Neural cell (in vitro differentiated cells): ENCODE data around the gene ADGRF5. TPM values are rescaled to one million over a fixed set of nuclear protein-coding genes. Genes with fewer than 3 reads are reported as not detected.

ENCODE experiments used
- H2AFZ ChIP-seq: fragments of 200-600, 300-800 bp; sonication (generic), shearing (Covaris generic); 2 replicates; pipeline ENCODE4 v1.6.0; 2014; ENCODE audit warnings: low read depth, mild to moderate bottlenecking, antibody characterized with exemption, low read length, moderate library complexity
- H3F3A ChIP-seq: fragments of 200-600 bp; shearing (Covaris generic); 2 replicates; pipeline ENCODE4 v1.6.1; 2016; ENCODE audit warnings: mild to moderate bottlenecking, moderate library complexity, mixed read lengths, antibody characterized with exemption, low read length; ENCODE audit not compliant: insufficient read depth, poor library complexity, severe bottlenecking
- H3K27ac ChIP-seq: fragments of 200-600, 300-800 bp; sonication (generic), shearing (Covaris generic); 2 replicates; pipeline ENCODE4 v1.5.1; 2014; ENCODE audit warnings: mild to moderate bottlenecking, low read length, moderate library complexity
- H3K27me3 ChIP-seq: fragments of 300-800, 200-600 bp; sonication (generic), shearing (Covaris generic); 2 replicates; pipeline ENCODE4 v1.6.0; 2014; ENCODE audit warnings: mild to moderate bottlenecking, low read depth, low read length, moderate library complexity; ENCODE audit not compliant: insufficient read depth
- H3K36me3 ChIP-seq: fragments of 300-800, 200-600 bp; sonication (generic), shearing (Covaris generic); 2 replicates; pipeline ENCODE4 v1.5.1; 2014; ENCODE audit warnings: mild to moderate bottlenecking, antibody characterized with exemption, low read length, moderate library complexity; ENCODE audit not compliant: insufficient read depth
- H3K4me2 ChIP-seq: fragments of 300-800, 200-600 bp; sonication (generic), shearing (Covaris generic); 2 replicates; pipeline ENCODE4 v1.6.0; 2014; ENCODE audit warnings: mild to moderate bottlenecking, low read length
- H3K4me3 ChIP-seq: fragments of 300-800, 200-600 bp; sonication (generic), shearing (Covaris generic); 2 replicates; pipeline ENCODE4 v1.5.1; 2014; ENCODE audit warnings: mild to moderate bottlenecking, low read length, moderate library complexity
- H3K79me2 ChIP-seq: fragments of 200-600 bp; shearing (Covaris generic); replicated peaks from 2 replicates; pipeline ENCODE4 v1.6.0; 2014; ENCODE audit warnings: mild to moderate bottlenecking, low read length, moderate library complexity; ENCODE audit not compliant: insufficient read depth
- H3K9ac ChIP-seq: fragments of 300-800, 200-600 bp; sonication (generic), shearing (Covaris generic); 2 replicates; pipeline ENCODE4 v1.6.1; 2016; ENCODE audit warnings: mild to moderate bottlenecking, low read length, mixed read lengths
- H3K9me2 ChIP-seq: fragments of 200-600 bp; shearing (Covaris generic); 2 replicates; pipeline ENCODE4 v1.6.1; 2016; ENCODE audit warnings: mild to moderate bottlenecking, low read length, mixed read lengths; ENCODE audit not compliant: insufficient read depth
- H3K9me3 ChIP-seq: fragments of 200-600, 300-800 bp; sonication (generic), shearing (Covaris generic); 2 replicates; pipeline ENCODE4 v1.6.1; 2016; ENCODE audit warnings: mild to moderate bottlenecking, mixed run types, low read length, moderate library complexity, mixed read lengths
- H4K20me1 ChIP-seq: fragments of 200-600 bp; shearing (Covaris generic); 2 replicates; pipeline ENCODE4 v1.6.1; 2016; ENCODE audit warnings: mild to moderate bottlenecking, mixed run types; ENCODE audit not compliant: insufficient read depth
- CTCF ChIP-seq: fragments of 450-650 bp; IDR thresholded peaks from 2 replicates; pipeline ENCODE4 v1.5.1; 2014; ENCODE audit warnings: antibody characterized with exemption, mild to moderate bottlenecking, moderate library complexity; ENCODE audit not compliant: poor library complexity, severe bottlenecking
- EP300 ChIP-seq: fragments of 450-650 bp; conservative IDR thresholded peaks from 2 replicates; pipeline ENCODE4 v1.6.1; 2014; ENCODE audit warnings: antibody characterized with exemption, mild to moderate bottlenecking, moderate library complexity; ENCODE audit not compliant: poor library complexity, severe bottlenecking
- EZH2 ChIP-seq: fragments of 200-600, 300-800 bp; shearing (Covaris generic), sonication (generic); IDR thresholded peaks from 2 replicates; pipeline ENCODE4 v1.6.1; 2014; ENCODE audit warnings: antibody characterized with exemption, low read length, borderline replicate concordance, mild to moderate bottlenecking; ENCODE audit not compliant: insufficient read depth, poor library complexity, severe bottlenecking
- MXI1 ChIP-seq: fragments of 450-650 bp; conservative IDR thresholded peaks from 2 replicates; pipeline ENCODE4 v1.6.1; 2014; ENCODE audit warnings: antibody characterized with exemption, mild to moderate bottlenecking; ENCODE audit not compliant: poor library complexity, severe bottlenecking
- POLR2AphosphoS5 ChIP-seq: IDR thresholded peaks from 2 replicates; pipeline ENCODE4 v1.6.1; 2012
- RAD21 ChIP-seq: fragments of 450-650 bp; conservative IDR thresholded peaks from 2 replicates; pipeline ENCODE4 v1.6.1; 2014; ENCODE audit warnings: antibody characterized with exemption, mild to moderate bottlenecking, moderate library complexity
- REST ChIP-seq: IDR thresholded peaks from 2 replicates; pipeline ENCODE4 v1.6.1; 2012; ENCODE audit warnings: borderline replicate concordance
- SMC3 ChIP-seq: fragments of 450-650 bp; conservative IDR thresholded peaks from 2 replicates; pipeline ENCODE4 v1.6.1; 2014; ENCODE audit warnings: antibody characterized with exemption, mild to moderate bottlenecking, moderate library complexity; ENCODE audit not compliant: poor library complexity
- TAF1 ChIP-seq: IDR thresholded peaks from 2 replicates; pipeline ENCODE4 v1.6.1; 2012; ENCODE audit warnings: low read depth
- polyA plus RNA-seq: library from polyadenylated mRNA; depleted of rRNA; stranded (reverse); fragments of >200 nt; gene quantifications from 2 replicates; pipeline ENCODE4 v1.2.3, GENCODE V29; 2014

ADGRF5 gene
- polyA plus RNA-seq, 1 donor from 2014 or later, result not detected

- Histone ChIP-seq H3K79me2 (no peaks in the 10 kb centered on the region), H3K9me2 (no peaks in the 10 kb centered on the region), H3K4me3 (no peak overlapping the region), H3F3A (no peaks in the 10 kb centered on the region), H3K36me3 (no peaks in the 10 kb centered on the region), H3K27ac (no peak overlapping the region), H3K9me3 (no peaks in the 10 kb centered on the region), H3K27me3 (no peaks in the 10 kb centered on the region), H4K20me1 (no peaks in the 10 kb centered on the region), H3K4me2 (no peak overlapping the region), H3K9ac (no peak overlapping the region), H2AFZ (no peak overlapping the region)
- TF ChIP-seq EZH2 (no peak), POLR2AphosphoS5 (no peak), RAD21 (no peak)
Observed at GRCh38 chr6:46894433-46894832, 27.3 kb downstream of the ADGRF5 start.

DNA sequence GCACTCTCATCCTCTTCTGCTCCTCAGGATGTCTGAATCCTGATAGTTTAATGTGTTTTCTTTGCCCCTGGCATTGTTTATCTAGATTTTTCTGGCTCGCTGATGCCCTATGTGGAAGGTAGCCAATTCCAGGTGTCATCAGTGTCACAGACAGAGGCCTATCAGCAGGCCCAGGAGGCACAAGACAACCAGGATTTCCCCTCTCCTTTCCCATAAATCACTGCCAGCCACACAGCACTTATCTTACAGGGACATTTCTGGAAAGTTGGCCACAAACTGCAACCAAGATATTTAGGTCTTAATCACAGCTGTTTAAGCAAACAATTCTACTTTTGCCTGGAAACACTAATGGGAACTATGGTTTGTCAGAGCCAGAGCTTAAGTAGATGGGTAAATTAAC, 28.1 kb downstream of the ADGRF5 start:
- Histone ChIP-seq H2AFZ (no peak overlapping the region), H3K36me3 (no peaks in the 10 kb centered on the region), H3F3A (no peaks in the 10 kb centered on the region), H3K27ac (no peak overlapping the region), H3K4me2 (no peak overlapping the region), H3K4me3 (no peak overlapping the region), H4K20me1 (no peaks in the 10 kb centered on the region), H3K27me3 (no peaks in the 10 kb centered on the region), H3K79me2 (no peaks in the 10 kb centered on the region), H3K9ac (no peak overlapping the region), H3K9me3 (no peaks in the 10 kb centered on the region), H3K9me2 (no peaks in the 10 kb centered on the region)
- TF ChIP-seq SMC3 (no peak), RAD21 (no peak), MXI1 (no peak), EZH2 (no peak), REST (no peak), EP300 (no peak), TAF1 (no peak), POLR2AphosphoS5 (no peak), CTCF (no peak)
